OCI-LY3 (cell line): ENCODE results near the gene PPIP5K1.

Experiments used
- H2AFZ ChIP-seq: fragments of 200-600, 300-600 bp; shearing (Covaris generic); 2 replicates; pipeline ENCODE4 v1.6.0; 2014; ENCODE audit warnings: antibody characterized with exemption, low read depth, low read length
- H3K27ac ChIP-seq: fragments of 200-600, 300-600 bp; sonication (generic); 2 replicates; pipeline ENCODE4 v1.5.1; 2014; ENCODE audit warnings: mild to moderate bottlenecking, low read length, moderate library complexity, mixed read lengths
- H3K27me3 ChIP-seq: fragments of 200-600, 300-600 bp; sonication (generic); 2 replicates; pipeline ENCODE4 v1.6.1; 2014; ENCODE audit warnings: low read depth, low read length, mixed read lengths
- H3K36me3 ChIP-seq: fragments of 200-600, 300-600 bp; sonication (generic); replicated peaks from 2 replicates; pipeline ENCODE3; 2014; ENCODE audit warnings: low read depth, low read length, mixed read lengths
- H3K4me1 ChIP-seq: fragments of 300-600, 200-600 bp; sonication (generic); 2 replicates; pipeline ENCODE4 v1.6.1; 2014; ENCODE audit warnings: low read length, mixed read lengths
- H3K4me2 ChIP-seq: fragments of 200-600, 300-600 bp; sonication (generic); 2 replicates; pipeline ENCODE4 v1.6.1; 2014; ENCODE audit warnings: low read length, mixed read lengths
- H3K4me3 ChIP-seq: fragments of 300-600, 200-600 bp; sonication (generic); 2 replicates; pipeline ENCODE4 v1.5.1; 2014; ENCODE audit warnings: antibody characterized with exemption, mild to moderate bottlenecking, low read length, moderate library complexity
- H3K79me2 ChIP-seq: fragments of 300-600, 200-600 bp; shearing (Covaris generic); 2 replicates; pipeline ENCODE4 v1.6.1; 2014; ENCODE audit warnings: mild to moderate bottlenecking, low read length, mixed read lengths
- H3K9ac ChIP-seq: fragments of 300-600, 200-600 bp; shearing (Covaris generic); 2 replicates; pipeline ENCODE4 v1.6.0; 2014; ENCODE audit warnings: mild to moderate bottlenecking, low read length, moderate library complexity
- H3K9me3 ChIP-seq: fragments of 200-600, 300-600 bp; shearing (Covaris generic); 2 replicates; pipeline ENCODE4 v1.6.1; 2014; ENCODE audit warnings: low read length, mixed read lengths; ENCODE audit not compliant: insufficient read depth
- H4K20me1 ChIP-seq: fragments of 200-600, 300-600 bp; sonication (generic); 2 replicates; pipeline ENCODE4 v1.6.1; 2016; ENCODE audit warnings: low read length, mixed read lengths; ENCODE audit not compliant: insufficient read depth
- EZH2phosphoT487 ChIP-seq: fragments of 200-600 bp; shearing (Covaris generic); IDR thresholded peaks from 2 replicates; pipeline ENCODE4 v1.6.1; 2018; ENCODE audit warnings: antibody characterized with exemption, mixed run types, low read depth
- TF ChIP-seq, protein P1 (sequence below): fragments of 200-600, 300-600 bp; sonication (generic); IDR thresholded peaks from 2 replicates; pipeline ENCODE4 v1.5.1; 2014; ENCODE audit warnings: antibody characterized with exemption, low read length, low read depth

The PPIP5K1 gene

DNA sequence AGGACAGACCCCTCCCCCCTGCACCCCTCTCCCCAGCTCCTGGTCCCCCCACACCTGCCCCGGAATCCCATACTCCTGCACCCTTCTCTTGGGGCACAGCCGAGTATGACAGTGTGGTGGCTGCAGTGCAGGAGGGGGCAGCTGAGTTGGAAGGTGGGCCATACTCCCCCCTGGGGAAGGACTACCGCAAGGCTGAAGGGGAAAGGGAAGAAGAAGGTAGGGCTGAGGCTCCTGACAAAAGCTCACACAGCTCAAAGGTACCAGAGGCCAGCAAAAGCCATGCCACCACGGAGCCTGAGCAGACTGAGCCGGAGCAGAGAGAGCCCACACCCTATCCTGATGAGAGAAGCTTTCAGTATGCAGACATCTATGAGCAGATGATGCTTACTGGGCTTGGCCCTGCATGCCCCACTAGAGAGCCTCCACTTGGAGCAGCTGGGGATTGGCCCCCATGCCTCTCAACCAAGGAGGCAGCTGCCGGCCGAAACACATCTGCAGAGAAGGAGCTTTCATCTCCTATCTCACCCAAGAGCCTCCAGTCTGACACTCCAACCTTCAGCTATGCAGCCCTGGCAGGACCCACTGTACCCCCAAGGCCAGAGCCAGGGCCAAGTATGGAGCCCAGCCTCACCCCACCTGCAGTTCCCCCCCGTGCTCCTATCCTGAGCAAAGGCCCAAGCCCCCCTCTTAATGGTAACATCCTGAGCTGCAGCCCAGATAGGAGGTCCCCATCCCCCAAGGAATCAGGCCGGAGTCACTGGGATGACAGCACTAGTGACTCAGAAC lies 62.8 kb downstream of the PPIP5K1 start:
- Histone ChIP-seq H3K4me2 (no peak overlapping the region), H4K20me1 (no peaks in the 10 kb centered on the region), H3K79me2 (no peaks in the 10 kb centered on the region), H3K4me1 (peaks cover 5% of the 10 kb centered on the region; the same call in 1 of the 2 replicates), H3K27me3 (no peaks in the 10 kb centered on the region), H3K27ac (no peak overlapping the region), H3K4me3 (no peak overlapping the region), H3K36me3 (no peaks in the 10 kb centered on the region), H3K9me3 (no peaks in the 10 kb centered on the region), H3K9ac (no peak overlapping the region), H2AFZ (no peak overlapping the region)
- TF ChIP-seq, protein P1, sequence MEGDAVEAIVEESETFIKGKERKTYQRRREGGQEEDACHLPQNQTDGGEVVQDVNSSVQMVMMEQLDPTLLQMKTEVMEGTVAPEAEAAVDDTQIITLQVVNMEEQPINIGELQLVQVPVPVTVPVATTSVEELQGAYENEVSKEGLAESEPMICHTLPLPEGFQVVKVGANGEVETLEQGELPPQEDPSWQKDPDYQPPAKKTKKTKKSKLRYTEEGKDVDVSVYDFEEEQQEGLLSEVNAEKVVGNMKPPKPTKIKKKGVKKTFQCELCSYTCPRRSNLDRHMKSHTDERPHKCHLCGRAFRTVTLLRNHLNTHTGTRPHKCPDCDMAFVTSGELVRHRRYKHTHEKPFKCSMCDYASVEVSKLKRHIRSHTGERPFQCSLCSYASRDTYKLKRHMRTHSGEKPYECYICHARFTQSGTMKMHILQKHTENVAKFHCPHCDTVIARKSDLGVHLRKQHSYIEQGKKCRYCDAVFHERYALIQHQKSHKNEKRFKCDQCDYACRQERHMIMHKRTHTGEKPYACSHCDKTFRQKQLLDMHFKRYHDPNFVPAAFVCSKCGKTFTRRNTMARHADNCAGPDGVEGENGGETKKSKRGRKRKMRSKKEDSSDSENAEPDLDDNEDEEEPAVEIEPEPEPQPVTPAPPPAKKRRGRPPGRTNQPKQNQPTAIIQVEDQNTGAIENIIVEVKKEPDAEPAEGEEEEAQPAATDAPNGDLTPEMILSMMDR: no peak
- TF ChIP-seq EZH2phosphoT487: no peak

DNA sequence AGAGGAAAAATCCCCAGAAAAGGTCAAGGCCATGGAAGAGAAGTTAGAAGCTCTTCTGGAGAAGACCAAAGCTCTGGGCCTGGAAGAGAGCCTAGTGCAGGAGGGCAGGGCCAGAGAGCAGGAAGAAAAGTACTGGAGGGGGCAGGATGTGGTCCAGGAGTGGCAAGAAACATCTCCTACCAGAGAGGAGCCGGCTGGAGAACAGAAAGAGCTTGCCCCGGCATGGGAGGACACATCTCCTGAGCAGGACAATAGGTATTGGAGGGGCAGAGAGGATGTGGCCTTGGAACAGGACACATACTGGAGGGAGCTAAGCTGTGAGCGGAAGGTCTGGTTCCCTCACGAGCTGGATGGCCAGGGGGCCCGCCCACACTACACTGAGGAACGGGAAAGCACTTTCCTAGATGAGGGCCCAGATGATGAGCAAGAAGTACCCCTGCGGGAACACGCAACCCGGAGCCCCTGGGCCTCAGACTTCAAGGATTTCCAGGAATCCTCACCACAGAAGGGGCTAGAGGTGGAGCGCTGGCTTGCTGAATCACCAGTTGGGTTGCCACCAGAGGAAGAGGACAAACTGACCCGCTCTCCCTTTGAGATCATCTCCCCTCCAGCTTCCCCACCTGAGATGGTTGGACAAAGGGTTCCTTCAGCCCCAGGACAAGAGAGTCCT lies 63.6 kb downstream of the PPIP5K1 start:
- Histone ChIP-seq H3K36me3 (no peaks in the 10 kb centered on the region), H3K9me3 (no peaks in the 10 kb centered on the region), H2AFZ (no peak overlapping the region), H3K27me3 (no peaks in the 10 kb centered on the region), H3K9ac (no peak overlapping the region), H3K4me1 (peaks cover 5% of the 10 kb centered on the region; the same call in 1 of the 2 replicates), H3K4me2 (no peak overlapping the region), H3K79me2 (no peaks in the 10 kb centered on the region), H4K20me1 (no peaks in the 10 kb centered on the region), H3K27ac (no peak overlapping the region), H3K4me3 (no peak overlapping the region)
- TF ChIP-seq, protein P1: no peak
- TF ChIP-seq EZH2phosphoT487: no peak

DNA sequence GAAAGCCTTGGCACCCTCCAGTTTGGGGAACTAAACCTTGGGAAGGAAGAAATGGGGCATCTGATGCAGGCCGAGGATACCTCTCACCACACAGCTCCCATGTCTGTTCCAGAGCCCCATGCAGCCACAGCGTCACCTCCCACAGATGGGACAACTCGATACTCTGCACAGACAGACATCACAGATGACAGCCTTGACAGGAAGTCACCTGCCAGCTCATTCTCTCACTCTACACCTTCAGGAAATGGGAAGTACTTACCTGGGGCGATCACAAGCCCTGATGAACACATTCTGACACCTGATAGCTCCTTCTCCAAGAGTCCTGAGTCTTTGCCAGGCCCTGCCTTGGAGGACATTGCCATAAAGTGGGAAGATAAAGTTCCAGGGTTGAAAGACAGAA lies 64.9 kb downstream of the PPIP5K1 start:
- Histone ChIP-seq H3K4me2 (no peak overlapping the region), H3K4me3 (no peak overlapping the region), H3K27ac (no peak overlapping the region), H3K9me3 (no peaks in the 10 kb centered on the region), H3K9ac (no peak overlapping the region), H4K20me1 (no peaks in the 10 kb centered on the region), H3K79me2 (no peaks in the 10 kb centered on the region), H2AFZ (no peak overlapping the region), H3K27me3 (no peaks in the 10 kb centered on the region), H3K36me3 (no peaks in the 10 kb centered on the region), H3K4me1 (peaks cover 5% of the 10 kb centered on the region; the same call in 1 of the 2 replicates)
- TF ChIP-seq, protein P1: no peak
- no peak for TF ChIP-seq EZH2phosphoT487

DNA sequence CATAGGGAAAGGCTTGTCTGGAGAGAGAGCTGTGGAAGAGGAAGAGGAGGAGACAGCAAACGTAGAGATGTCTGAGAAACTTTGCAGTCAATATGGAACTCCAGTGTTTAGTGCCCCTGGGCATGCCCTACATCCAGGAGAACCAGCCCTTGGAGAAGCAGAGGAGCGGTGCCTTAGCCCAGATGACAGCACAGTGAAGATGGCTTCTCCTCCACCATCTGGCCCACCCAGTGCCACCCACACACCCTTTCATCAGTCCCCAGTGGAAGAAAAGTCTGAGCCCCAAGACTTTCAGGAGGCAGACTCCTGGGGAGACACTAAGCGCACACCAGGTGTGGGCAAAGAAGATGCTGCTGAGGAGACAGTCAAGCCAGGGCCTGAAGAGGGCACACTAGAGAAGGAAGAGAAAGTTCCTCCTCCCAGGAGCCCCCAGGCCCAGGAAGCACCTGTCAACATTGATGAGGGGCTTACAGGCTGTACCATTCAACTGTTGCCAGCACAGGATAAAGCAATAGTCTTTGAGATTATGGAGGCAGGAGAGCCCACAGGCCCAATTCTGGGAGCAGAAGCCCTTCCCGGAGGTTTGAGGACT lies 65.7 kb downstream of the PPIP5K1 start:
- Histone ChIP-seq H4K20me1 (no peaks in the 10 kb centered on the region), H3K4me1 (peaks cover 5% of the 10 kb centered on the region; the same call in 1 of the 2 replicates), H2AFZ (no peak overlapping the region), H3K9me3 (no peaks in the 10 kb centered on the region), H3K4me3 (no peak overlapping the region), H3K79me2 (no peaks in the 10 kb centered on the region), H3K9ac (no peak overlapping the region), H3K4me2 (no peak overlapping the region), H3K36me3 (no peaks in the 10 kb centered on the region), H3K27ac (no peak overlapping the region), H3K27me3 (no peaks in the 10 kb centered on the region)
- TF ChIP-seq, protein P1: peak; percentile 23; the same call in 1 of the 2 replicates
- TF ChIP-seq EZH2phosphoT487: no peak
